ENCODE results near the gene FZR1. TPM values are rescaled to one million over a fixed set of nuclear protein-coding genes. Genes with fewer than 3 reads are reported as not detected.

FZR1 gene
- total and polyA plus RNA-seq, 2 of the 4 experiments (the other 2 are of a cell fraction), result 21.5 to 47.8 TPM

GRCh38 chr19:3465552-3465951 is 40.6 kb upstream of the FZR1 start:
- Histone ChIP-seq H2AK5ac (ENCODE audit: low read depth, low read length) (no peak overlapping the region), H3K4me2 (ENCODE audit: low read depth, low read length) (no peak overlapping the region), H2BK5ac (ENCODE audit: low read depth, low read length, poor library complexity, severe bottlenecking) (no peak overlapping the region), H3K14ac (replicated peaks; ENCODE audit: low read depth, low read length) (no peak overlapping the region), H3K9me1 (ENCODE audit: insufficient read depth, low read length) (no peaks in the 10 kb centered on the region), H3K9me3 (ENCODE audit: control insufficient read depth, insufficient read depth, low read length) (no peaks in the 10 kb centered on the region), H4K91ac (ENCODE audit: insufficient read depth, low read depth, low read length) (no peak overlapping the region), H3K36me3 (ENCODE audit: control insufficient read depth, insufficient read depth, low read length) (peaks cover 23% of the 10 kb centered on the region), H4K8ac (ENCODE audit: low read depth in 2 of 2, low read length in 2 of 2) (0 out of 4 replicates have a peak overlapping the region, but pooled peaks of 1 of the 2 experiments have one; percentile 10), H3K9ac (ENCODE audit: low read depth, low read length) (no peak overlapping the region), H3K4me1 (ENCODE audit: control insufficient read depth, insufficient read depth, low read length) (no peaks in the 10 kb centered on the region), H3K79me1 (ENCODE audit: low read depth in 1 of 2, low read length in 2 of 2) (peaks cover 8 to 40% of the 10 kb centered on the region in 2 experiments), H2BK120ac (ENCODE audit: low read depth, low read length) (no peak overlapping the region), H3K27ac (ENCODE audit: insufficient read depth, low read length) (no peak overlapping the region), H2BK20ac (ENCODE audit: low read depth, low read length) (no peak overlapping the region), H2BK15ac (ENCODE audit: low read depth, low read length) (no peak overlapping the region), H3K4me3 (ENCODE audit: insufficient read depth, low read depth, low read length) (no peak overlapping the region), H2AFZ (replicated peaks; ENCODE audit: low read length, poor library complexity) (no peak overlapping the region), H2AK9ac (replicated peaks; ENCODE audit: low read depth, low read length, poor library complexity) (no peak overlapping the region), H3K4ac (ENCODE audit: low read depth, low read length) (no peak overlapping the region), H4K5ac (ENCODE audit: low read depth, low read length) (no peak overlapping the region), H3K27me3 (ENCODE audit: control insufficient read depth, insufficient read depth, low read length) (no peaks in the 10 kb centered on the region), H3K56ac (ENCODE audit: extremely low read depth, insufficient read depth, low read length) (no peak overlapping the region), H3K23ac (ENCODE audit: low read depth, low read length) (no peak overlapping the region), H4K20me1 (ENCODE audit: insufficient read depth, low read length) (peaks cover 17% of the 10 kb centered on the region), H3K18ac (ENCODE audit: low read depth, low read length) (no peak overlapping the region)
- no peak for ATAC-seq (ENCODE audit: low read depth)
- ChIA-PET CTCF (no interaction called here), POLR2A (ENCODE audit: unreplicated experiment) (no interaction called here)
- dilution Hi-C loops (cut with HindIII; ENCODE audit: low sequenced_read_pairs, unreplicated experiment) (no loop called here), intact Hi-C loops (cut with micrococcal nuclease) (no loop called here), in situ Hi-C loops (cut with MboI; ENCODE audit: low sequenced_read_pairs) (no loop called here)
- 73% methylated on average over 3 of the region's 7 CpGs; no CpG with 5 or more reads in 1 of the 2 experiments for WGBS, 2 experiments (ENCODE audit: extremely low coverage in 2 of 2, insufficient read length in 1 of 2)
- BruUV-seq (replicated peaks), result no TSS peak
- TF ChIP-seq CEBPB (IDR thresholded peaks at IDR 0.05; ENCODE audit: low read depth, low read length), result no peak
- TF ChIP-seq MAZ (IDR thresholded peaks at IDR 0.05; ENCODE audit: borderline replicate concordance, low read depth, low read length), result no peak
- TF ChIP-seq RCOR1 (IDR thresholded peaks at IDR 0.05; ENCODE audit: insufficient replicate concordance, low read length), result no peak
- no peak for TF ChIP-seq NFE2L2 (IDR thresholded peaks at IDR 0.05; ENCODE audit: low read depth, low read length)
- TF ChIP-seq MXI1 (IDR thresholded peaks at IDR 0.05; ENCODE audit: borderline replicate concordance, low read depth, low read length), result no peak
- TF ChIP-seq POLR2A (IDR thresholded peaks at IDR 0.05; ENCODE audit: low read depth, low read length), result no peak
- TF ChIP-seq, protein P1, sequence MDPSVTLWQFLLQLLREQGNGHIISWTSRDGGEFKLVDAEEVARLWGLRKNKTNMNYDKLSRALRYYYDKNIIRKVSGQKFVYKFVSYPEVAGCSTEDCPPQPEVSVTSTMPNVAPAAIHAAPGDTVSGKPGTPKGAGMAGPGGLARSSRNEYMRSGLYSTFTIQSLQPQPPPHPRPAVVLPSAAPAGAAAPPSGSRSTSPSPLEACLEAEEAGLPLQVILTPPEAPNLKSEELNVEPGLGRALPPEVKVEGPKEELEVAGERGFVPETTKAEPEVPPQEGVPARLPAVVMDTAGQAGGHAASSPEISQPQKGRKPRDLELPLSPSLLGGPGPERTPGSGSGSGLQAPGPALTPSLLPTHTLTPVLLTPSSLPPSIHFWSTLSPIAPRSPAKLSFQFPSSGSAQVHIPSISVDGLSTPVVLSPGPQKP (IDR thresholded peaks at IDR 0.05; ENCODE audit: borderline replicate concordance, low read depth, low read length), result no peak
- TF ChIP-seq CHD1 (IDR thresholded peaks at IDR 0.05; ENCODE audit: low read depth, low read length), result no peak
- no peak for TF ChIP-seq USF2 (IDR thresholded peaks at IDR 0.05; ENCODE audit: low read depth, low read length)
- no peak for TF ChIP-seq RAD21 (IDR thresholded peaks at IDR 0.05; ENCODE audit: low read length)
- TF ChIP-seq RFX5 (IDR thresholded peaks at IDR 0.05; ENCODE audit: low read depth, low read length), result no peak
- TF ChIP-seq CTCF (conservative IDR thresholded peaks at IDR 0.05; ENCODE audit: low read depth, low read length), result no peak
- no peak for TF ChIP-seq FOS (IDR thresholded peaks at IDR 0.05; ENCODE audit: low read depth, low read length)
- no peak for TF ChIP-seq SMC3 (IDR thresholded peaks at IDR 0.05; ENCODE audit: low read depth, low read length)
- no peak for TF ChIP-seq MAFK (IDR thresholded peaks at IDR 0.05; ENCODE audit: low read depth, low read length)
- no peak for TF ChIP-seq BHLHE40 (IDR thresholded peaks at IDR 0.05; ENCODE audit: low read depth, low read length)
- no peak for DNase-seq

All from IMR-90 (cell line).